GM21737 (cell line): ENCODE data around the gene CAND1.
"Not testable (repeated sequence)": the region's sequence is repeated elsewhere in the genome, so short reads cannot be mapped to it uniquely, and the experiment has no call there.

Experiments used
- ATAC-seq: cut with Tn5 transposase; IDR thresholded peaks from one replicate; pipeline ENCODE4 v1.9.1; 2021; ENCODE audit warnings: mild to moderate bottlenecking, moderate library complexity; ENCODE audit not compliant: unreplicated experiment

Gene CAND1

DNA sequence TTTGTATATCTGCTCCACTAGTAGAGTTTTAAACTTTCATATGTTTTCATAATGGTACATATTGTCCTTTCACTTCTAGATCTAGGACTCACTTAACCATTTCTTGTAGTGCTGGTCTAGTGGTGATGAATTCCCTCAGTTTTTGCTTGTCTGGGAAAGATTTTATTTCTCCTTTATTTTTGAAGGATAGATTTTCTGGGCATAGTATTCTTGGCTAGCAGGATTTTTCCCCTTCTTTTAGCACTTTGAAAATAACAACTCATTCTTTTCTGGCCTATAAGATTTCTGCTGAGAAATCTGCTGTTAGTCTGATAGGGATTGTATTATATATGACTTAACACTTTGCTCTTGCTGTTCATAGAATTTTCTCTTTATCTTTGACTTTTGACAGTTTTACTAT is 69.3 kb downstream of the CAND1 start:
- no peak for ATAC-seq

DNA sequence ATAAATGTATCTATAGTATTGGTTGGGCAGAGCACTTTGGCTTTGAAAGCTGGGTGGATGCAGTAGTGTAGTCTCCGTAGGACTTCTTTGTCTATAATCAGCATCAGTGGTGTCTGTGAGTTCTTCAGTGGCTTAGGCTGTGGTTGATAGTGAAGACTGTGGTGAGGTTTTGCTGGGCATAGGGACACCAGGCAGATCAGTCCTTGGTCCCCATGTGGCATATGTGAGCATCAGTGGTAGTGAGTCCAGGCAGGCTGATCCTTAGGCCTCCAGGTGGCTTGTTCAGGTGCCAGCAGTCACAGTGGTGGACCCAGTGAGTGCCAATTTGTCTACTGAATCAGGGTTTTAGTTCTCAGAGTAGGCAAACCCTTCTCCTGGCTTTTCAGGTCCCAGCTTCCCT is 70.4 kb downstream of the CAND1 start:
- no peak for ATAC-seq

DNA sequence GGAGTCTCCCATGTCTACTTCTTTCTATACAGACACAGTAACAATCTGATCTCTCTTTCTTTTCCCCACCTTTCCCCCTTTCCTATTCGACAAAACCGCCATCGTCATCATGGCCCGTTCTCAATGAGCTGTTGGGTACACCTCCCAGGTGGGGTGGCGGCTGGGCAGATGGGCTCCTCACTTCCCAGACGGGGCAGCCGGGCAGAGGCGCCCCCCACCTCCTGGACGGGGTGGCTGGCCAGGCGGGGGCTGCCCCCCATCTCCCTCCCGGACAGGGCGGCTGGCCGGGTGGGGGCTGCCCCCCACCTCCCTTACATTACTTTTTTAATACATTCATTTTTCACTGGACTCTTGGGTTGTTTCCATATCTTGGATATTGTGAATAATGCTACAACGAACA is 71.9 kb downstream of the CAND1 start:
- not testable (repeated sequence) for ATAC-seq

DNA sequence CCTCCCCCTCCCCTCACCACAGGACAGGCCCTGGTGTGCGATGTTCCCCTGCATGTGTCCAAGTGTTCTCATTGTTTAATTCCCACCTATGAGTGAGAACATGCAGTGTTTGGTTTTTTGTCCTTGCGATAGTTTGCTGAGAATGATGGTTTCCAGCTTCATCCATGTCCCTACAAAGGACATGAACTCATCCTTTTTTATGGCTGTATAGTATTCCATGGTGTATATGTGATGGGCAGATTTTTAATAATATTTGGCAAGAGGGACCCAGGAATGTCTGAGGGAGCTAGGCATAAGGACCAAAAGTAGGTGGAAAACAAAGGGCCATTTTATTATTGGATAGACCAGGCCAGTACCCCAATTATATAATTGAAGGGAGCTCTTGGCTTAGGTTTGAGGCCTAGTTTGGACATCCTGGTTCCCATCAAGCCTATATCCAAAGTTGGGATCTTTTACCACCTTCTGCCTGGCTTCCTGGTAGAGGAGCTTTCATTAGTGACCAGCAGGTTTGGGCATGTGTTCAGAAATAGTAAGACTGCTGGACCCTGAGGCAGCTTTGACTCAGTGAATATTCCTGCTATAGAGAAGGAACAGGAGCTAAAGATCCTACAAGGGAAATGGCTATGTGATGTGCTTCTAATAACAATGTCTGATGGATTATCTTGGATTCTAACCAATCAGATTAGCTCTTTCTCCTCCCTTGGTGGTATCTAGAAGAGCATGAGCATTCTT is 76.0 kb downstream of the CAND1 start:
- no peak for ATAC-seq

DNA sequence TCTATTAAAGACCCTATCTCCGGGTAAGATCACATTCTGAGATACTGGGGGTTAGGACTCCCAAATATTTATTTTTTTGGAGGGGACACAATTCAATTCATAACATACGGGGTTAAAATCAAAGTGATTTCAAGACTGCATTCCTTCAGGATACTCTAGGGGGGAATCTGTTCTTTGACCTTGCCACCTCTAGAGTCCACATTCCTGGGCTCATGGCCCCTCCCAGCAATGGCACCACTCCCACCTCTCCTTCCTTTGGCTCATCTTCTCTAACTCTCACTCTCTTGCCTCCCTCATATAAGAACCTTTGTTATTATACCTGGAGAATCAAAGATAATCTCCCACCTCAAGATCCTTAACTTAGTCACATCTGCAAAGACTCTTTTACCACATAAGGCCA is 79.5 kb downstream of the CAND1 start:
- ATAC-seq: no peak

DNA sequence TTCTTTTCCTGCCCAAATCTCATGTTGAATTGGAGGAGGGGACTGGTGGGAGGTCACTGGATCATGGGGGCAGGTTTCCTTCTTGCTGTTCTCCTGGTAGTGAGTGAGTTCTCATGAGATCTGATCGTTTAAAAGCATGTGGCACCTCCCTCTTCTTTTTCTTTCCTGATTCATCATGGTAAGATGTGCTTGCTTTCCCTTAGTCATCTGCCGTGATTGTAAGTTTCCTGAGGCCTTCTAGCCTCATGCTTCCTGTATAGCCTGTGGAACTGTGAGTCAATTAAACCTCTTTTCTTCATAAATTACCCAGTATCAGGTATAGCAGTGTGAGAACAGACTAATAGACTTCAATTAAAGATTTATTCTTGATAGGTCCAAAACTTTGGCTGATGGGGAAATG is 83.5 kb downstream of the CAND1 start:
- no peak for ATAC-seq

DNA sequence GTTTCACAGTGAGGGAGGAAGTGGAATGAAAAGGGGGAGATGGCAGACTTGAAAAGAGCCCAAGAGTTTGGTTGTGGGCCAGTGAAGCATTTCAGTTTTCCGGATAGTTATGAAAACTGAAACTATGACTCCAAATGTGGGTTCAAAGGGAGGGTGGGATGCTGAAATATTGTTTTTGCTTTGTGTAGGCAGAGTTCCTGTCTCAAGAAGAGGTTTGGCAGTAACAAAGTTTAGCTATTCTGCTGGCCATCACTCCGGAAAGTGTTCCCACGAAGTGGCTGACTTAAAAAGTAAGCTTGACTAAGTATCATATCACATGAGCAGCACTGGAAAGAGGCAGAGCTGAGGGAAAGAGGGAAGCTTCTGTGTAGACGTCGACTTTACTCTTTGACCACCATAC is 85.2 kb downstream of the CAND1 start:
- no peak for ATAC-seq

DNA sequence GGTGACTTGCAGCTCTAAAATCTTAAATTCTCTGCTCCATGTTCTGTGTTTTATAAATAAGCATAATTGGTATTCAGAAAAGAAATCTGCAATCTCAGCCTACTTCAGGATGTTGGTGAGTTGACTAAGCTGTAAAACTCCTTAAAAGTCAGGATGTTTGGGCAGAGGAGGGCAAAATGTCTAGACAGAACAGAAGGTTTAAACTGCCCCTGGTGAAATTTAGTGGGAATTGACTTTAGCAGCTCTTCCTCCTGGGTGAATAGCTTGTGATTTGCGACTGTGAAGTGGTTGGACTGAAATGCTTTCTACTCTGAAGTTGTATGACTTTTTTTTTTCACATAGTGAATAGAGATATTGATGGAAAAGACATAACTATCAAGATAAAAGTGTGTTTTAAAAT is 85.8 kb downstream of the CAND1 start:
- no peak for ATAC-seq

DNA sequence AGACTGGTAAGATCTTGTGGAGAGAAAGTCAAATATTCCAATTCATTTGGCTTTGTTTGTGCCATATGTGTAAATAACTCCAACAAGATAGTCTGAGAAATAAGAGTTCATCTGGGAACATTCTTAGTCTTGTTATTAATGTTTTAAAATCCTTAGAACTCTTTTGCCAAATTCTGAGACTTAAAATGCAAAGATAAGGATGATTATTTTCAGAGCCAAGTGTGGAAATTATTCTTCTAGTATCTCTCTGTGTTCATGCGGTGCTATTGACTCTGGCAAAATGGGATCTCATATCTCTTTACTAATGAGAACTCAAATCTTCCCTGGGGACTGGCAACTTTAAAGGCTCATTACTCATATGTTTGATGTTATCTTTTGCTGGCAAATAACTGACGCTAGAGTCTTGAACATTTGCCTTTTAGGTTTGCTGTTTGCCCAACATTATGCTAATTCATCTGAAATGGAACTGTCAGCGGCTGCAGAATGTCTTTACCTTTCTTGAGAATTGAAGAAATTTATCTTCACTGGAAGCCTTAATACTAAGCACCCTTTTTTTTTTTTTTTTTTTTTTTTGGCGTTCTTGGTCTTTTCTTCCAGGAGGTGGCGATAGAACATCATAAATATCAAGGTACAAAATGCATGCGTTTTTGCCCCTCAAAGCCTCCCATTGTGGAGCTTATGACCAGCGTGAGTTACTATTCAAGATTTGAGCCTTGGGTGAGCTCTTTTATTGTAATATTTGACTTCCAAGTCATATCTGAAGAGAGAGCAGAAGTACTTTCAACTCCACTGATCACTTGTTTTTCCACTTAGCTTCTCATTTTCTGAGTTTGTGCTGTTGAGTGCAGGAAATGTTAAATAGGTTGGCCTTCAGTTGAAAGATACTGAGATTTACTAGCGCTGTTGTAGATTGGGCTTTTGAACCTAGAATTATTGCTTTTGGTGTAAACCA is 86.5 kb downstream of the CAND1 start:
- ATAC-seq: no peak

DNA sequence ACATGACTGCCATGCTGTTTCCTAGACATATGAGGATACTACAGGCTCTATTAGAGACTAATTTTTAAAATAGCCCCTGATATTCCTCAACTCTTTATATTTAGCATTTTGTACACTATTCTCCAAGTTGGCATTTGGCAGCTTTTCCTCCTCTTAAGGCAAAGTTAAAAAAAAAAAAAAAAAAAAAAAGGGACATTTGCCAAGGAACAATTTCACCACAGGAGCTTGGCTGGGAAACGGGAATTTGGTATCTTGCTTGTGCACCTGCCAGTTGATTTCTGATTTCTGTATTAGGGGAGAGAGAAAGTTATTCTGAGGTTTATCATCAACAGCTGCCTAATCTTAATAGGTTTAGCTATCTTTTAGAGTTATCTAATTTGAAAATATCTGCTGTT is 87.2 kb downstream of the CAND1 start:
- no peak for ATAC-seq

DNA sequence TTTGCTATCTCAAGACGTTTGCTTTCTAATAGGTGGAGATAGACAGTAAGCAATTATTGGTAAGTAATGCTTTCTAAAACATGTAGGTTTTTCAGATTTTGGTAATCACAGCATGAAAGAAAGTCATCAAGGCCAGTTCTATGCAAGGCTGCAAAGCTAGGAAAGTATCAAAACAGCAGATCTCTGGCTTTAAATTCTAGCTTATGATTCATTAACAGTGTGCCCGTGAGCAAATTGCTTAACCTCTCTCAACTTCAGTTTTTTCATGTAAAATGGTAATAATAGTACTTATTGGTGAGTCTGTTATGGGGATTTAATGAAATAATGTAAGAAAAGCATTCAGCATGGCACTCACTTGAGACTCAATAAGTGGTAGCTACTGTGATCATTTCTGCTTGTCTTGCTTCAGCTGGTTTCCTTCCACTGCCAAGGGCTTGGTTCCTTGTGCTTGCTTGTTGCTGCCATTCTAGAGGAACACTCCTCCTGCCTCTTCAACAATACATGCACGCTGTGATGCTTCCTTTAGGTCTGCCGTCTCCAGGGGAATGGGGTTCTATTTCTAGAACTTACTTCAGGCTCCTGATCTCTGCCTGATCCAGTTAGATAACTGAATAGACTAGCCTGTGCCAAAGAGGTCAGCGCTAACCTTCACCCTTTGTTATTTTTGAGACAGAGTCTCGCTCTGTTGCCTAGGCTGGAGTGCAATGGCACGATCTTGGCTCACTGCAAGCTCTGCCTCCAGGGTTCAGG is 88.4 kb downstream of the CAND1 start:
- no peak for ATAC-seq

DNA sequence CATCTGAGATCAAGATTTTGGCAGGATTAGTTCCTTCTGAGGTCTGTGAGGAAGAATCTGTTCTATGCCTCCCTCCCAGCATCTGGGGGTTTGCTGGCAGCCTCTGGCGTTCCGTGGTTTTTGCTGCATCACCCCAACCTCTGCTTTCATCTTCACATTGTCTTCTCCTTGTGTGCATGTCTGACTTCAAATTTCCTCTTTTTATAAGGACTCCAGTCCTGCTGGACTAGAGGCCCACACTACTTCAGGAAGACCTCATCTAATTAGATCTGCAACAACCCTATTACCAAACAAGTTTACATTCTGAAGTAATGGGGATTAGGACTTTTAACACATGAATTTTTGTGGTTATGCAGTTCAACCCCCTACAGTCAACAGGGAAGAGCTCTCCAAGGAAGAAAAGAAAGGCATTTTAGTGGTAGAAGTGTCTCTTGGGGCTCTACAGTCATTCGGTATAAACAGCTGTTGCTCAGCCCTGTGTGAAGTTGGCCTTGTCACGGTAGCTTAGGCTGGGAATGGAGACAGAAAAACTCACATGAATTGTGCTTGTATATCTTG is 89.7 kb downstream of the CAND1 start:
- ATAC-seq: no peak

DNA sequence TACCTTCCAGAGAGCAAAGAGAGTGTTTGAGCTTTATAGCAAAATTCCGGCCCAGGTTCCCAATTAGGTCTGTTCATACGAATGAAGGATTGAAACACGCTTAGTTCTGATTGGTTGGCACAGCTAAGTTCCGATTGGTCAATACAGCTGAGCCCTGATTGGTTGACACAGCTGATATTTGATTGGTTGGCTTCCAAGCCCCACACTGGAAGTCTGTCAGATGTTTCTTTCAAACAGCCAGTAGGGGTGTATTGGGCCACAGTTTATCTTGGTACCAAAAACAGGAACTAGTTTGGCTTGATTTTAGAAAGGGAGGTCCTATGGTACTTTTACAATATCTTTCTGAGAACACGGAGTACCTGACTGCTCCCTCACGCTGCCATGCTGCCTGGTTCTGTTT is 93.4 kb downstream of the CAND1 start:
- ATAC-seq: no peak

DNA sequence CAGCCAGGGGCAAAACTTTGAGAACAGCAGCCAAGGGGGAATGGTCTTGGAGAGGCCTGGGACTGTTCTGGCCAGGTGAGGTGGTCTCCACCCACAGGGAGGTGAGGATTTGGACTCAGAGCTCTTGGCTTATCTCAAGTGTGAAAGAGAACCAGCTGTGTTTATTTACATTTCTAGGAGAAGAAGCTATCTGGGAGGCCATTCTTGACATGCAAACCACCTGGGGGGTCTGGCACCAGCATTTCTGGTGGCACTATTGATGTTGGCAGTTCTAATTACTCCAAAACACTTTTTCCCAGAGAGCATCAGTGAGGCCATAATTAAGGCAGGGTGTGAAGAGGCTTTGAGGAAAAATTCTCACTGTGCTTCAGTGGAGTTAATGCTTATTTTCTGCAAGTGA is 95.1 kb downstream of the CAND1 start:
- no peak for ATAC-seq

DNA sequence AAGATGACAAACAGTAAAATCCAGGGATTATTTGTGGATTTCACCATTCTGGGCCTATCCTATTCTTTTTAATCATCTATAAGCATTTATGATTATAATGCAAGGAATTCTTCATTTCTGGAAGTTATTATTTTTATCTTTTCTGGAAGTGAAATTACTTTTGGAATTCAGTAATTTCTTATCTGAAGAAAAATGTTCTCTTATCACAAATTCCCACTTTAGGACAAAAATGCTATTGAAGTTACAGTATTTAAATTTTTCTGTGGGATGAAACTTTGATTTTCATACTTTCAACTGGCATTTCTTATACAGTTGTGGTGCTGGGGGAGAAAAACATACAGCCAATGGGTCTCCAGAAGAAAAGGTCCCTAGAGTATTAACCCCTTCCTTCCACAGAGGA is 96.0 kb downstream of the CAND1 start:
- no peak for ATAC-seq

DNA sequence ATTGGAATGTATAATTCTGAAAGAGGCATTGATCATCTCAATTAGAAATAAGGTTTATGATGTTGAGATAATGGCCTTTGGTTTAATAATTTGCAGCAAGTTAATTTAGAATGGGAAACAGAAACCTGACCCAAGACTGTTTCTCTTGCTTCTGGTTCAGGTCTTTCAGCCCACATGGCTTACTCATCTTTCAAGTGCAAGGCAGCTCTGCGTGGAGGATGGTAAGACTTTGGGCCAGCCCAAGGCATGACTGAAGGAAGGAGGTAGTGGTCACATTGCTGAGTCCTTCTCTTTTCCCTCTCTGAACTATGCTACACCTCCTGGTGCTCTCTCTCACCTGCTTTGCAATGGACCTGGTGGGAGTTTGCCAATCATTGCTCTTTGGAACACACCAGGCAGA is 98.7 kb downstream of the CAND1 start:
- no peak for ATAC-seq
